PC-3 (cell line): ENCODE results near the gene KCNJ5.

Experiments used
- EZH2 ChIP-seq: fragments of 300-600 bp; sonication (generic); IDR thresholded peaks from one replicate; pipeline ENCODE4 v1.6.1; 2017; ENCODE audit warnings: antibody characterized with exemption, mild to moderate bottlenecking, low read length; ENCODE audit not compliant: unreplicated experiment
- TF ChIP-seq, protein P1 (sequence below): fragments of 300-600 bp; sonication (generic); conservative IDR thresholded peaks from 2 replicates; pipeline ENCODE4 v1.5.1; 2017; ENCODE audit warnings: antibody characterized with exemption, low read depth, mild to moderate bottlenecking, low read length

DNA sequence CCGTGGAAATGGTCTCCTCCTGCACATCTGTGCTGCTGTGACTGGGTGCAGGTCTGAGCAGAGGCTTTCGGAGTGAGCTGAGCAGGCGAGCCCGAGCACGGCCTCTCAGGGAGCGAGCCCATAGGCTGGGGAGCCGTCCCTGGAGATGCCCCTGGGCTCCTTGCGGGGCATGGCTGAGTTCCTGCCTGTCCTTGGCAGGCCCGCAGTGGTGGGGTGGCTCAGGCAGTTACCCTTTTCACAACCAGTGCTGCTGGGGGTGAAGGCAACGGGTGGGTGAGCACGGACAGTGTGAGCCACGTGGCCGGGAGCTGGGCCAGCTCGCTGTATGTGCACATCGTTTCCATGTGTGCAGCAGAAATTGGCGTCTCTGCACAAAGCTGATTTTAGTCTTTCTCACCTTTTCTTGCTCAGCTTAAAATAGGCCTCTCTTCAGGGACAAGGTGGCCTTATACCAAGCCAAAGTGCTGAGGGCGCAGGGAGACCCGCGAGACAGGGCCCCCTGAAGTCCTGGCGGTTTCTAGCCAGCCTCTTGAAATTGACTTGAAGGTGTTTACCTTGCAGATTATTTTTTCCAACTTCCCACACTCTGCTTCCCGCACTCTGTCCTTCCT is 51.8 kb downstream of the KCNJ5 start, which contains the start of gene TP53AIP1:
- TF ChIP-seq, protein P1, sequence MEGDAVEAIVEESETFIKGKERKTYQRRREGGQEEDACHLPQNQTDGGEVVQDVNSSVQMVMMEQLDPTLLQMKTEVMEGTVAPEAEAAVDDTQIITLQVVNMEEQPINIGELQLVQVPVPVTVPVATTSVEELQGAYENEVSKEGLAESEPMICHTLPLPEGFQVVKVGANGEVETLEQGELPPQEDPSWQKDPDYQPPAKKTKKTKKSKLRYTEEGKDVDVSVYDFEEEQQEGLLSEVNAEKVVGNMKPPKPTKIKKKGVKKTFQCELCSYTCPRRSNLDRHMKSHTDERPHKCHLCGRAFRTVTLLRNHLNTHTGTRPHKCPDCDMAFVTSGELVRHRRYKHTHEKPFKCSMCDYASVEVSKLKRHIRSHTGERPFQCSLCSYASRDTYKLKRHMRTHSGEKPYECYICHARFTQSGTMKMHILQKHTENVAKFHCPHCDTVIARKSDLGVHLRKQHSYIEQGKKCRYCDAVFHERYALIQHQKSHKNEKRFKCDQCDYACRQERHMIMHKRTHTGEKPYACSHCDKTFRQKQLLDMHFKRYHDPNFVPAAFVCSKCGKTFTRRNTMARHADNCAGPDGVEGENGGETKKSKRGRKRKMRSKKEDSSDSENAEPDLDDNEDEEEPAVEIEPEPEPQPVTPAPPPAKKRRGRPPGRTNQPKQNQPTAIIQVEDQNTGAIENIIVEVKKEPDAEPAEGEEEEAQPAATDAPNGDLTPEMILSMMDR, result no peak
- TF ChIP-seq EZH2, result no peak
